Stomach (tissue), 9 donors: ENCODE results near the gene FAM229A. TPM values are rescaled to one million over a fixed set of nuclear protein-coding genes. Genes with fewer than 3 reads are reported as not detected.

Source experiments
- DNase-seq, 2 donors: peaks; one replicate each; pipeline versions ENCODE4 v3.0.0 to v3.0.0-alpha.2; 2013 to 2019
- H3K27ac ChIP-seq, 5 donors: fragments of 200-600 bp in 4 of 5; sonication (generic) in 4 of 5; one replicate each; pipeline ENCODE4 v1.5.1; 2013 to 2019; ENCODE audit warnings: mild to moderate bottlenecking in 1 of 5, moderate library complexity in 1 of 5
- H3K27me3 ChIP-seq, 3 donors: fragments of 200-600 bp; sonication (generic); one replicate each; pipeline ENCODE4 v1.5.1; 2017 to 2019; ENCODE audit warnings: mixed run types in 1 of 3
- H3K36me3 ChIP-seq, 4 donors: fragments of 200-600 bp; sonication (generic); 1 replicate in 3 of 4; 2 replicates in 1 of 4; pipeline ENCODE4 v1.5.1; 2016 to 2019
- H3K4me1 ChIP-seq, 4 donors: fragments of 200-600 bp; sonication (generic); one replicate each; pipeline ENCODE4 v1.5.1; 2016 to 2019
- H3K4me3 ChIP-seq, 4 donors: fragments of 200-600 bp; sonication (generic) in 3 of 4; one replicate each; pipeline ENCODE4 v1.5.1; 2016 to 2019; ENCODE audit warnings: mild to moderate bottlenecking in 1 of 4
- H3K9me3 ChIP-seq, 4 donors: fragments of 200-600 bp; sonication (generic); one replicate each; pipeline ENCODE4 v1.5.1; 2016 to 2019
- EP300 ChIP-seq: sonication (generic); formaldehyde crosslinking; IDR thresholded peaks from one replicate; pipeline ENCODE4 v1.6.1; 2017; ENCODE audit warnings: antibody characterized with exemption
- POLR2A ChIP-seq, 4 donors: fragments of 450-650 bp; IDR thresholded peaks; one replicate each; pipeline ENCODE4 v1.6.1; 2016; ENCODE audit warnings: antibody characterized with exemption in 4 of 4, control low read depth in 2 of 4, mild to moderate bottlenecking in 1 of 4, moderate library complexity in 1 of 4
- POLR2AphosphoS5 ChIP-seq, 3 donors: sonication (generic); formaldehyde crosslinking; IDR thresholded peaks; one replicate each; pipeline ENCODE4 v1.6.1; 2016; ENCODE audit warnings: antibody characterized with exemption in 3 of 3
- WGBS, 5 donors: extraction: QIAGEN DNeasy Blood & Tissue Kit in 3 of 5; methylation state at CpG; one replicate each; pipeline versions ENCODE4 v1.1.5 to v1.1.7; 2013 to 2018; 5-methylcytosine and 5-hydroxymethylcytosine counted together
- intact Hi-C: fragments of 100-400 bp; cut with DNase I; formaldehyde crosslinking; loops from one replicate; pipeline ENCODE4 v1.15.1; 2023; ENCODE audit warnings: low total_unique reads
- polyA plus RNA-seq, 3 donors: library from polyadenylated mRNA; stranded (reverse); fragments of 200-250 nt; gene quantifications; one replicate each; pipeline ENCODE4 v1.2.3, GENCODE V29; 2013
- total RNA-seq, 5 donors: library from RNA; depleted of rRNA; stranded (reverse); fragments of >200 nt; gene quantifications; one replicate each; pipeline versions ENCODE4 v1.1.0 to v1.2.3, GENCODE V29; 2014 to 2016
- TF ChIP-seq, protein P1 (sequence below), 7 experiments: fragments of 450-650 bp in 4 of 7; fragments of 200-600 bp in 3 of 7; sonication (generic) in 3 of 7; IDR thresholded peaks; one replicate each; pipeline ENCODE4 v1.5.1; 2016 to 2019; ENCODE audit warnings: antibody characterized with exemption in 7 of 7, control low read depth in 2 of 7, mild to moderate bottlenecking in 1 of 7
- donor health status: healthy with polysubstance abuse.
- donor health status: Bipolar disorder and iron deficiency.
- donor health status: healthy.

FAM229A gene
- total and polyA plus RNA-seq, 8 donors, result 2.2 to 21.6 (median 8.8) TPM

DNA sequence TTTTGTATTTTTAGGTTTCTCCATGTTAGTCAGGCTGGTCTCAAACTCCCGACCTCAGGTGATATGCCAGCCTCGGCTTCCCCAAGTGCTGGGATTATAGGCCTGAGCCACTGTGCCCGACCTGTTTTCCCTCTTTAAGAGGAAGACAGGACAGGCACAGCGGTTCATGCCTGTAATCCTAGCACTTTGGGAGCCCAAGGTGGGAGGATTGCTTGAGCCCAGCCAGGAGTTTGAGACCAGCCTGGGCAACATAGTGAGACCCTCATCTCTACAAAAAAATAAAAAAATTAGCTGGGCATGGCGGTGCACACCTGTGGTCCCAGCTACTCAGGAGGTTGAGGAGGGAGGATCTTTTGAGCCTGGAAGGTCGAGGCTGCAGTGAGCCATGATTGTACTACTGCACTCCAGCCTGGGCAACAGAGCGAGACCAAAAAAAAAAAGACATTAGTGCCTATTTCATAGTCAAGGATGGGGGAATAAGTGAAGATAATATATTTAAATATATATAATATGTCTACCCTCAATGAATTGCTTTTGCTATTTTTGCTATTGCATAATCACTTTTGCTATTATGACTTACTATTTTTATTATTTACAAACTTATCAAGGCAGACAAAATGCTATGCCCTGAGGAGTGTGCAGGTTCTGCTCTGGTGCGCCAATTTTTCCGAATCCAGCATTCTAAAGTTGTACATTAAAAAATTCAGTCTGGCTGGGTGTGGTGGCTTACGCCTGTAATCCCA is 44.0 kb downstream of the FAM229A start:
- TF ChIP-seq, protein P1, sequence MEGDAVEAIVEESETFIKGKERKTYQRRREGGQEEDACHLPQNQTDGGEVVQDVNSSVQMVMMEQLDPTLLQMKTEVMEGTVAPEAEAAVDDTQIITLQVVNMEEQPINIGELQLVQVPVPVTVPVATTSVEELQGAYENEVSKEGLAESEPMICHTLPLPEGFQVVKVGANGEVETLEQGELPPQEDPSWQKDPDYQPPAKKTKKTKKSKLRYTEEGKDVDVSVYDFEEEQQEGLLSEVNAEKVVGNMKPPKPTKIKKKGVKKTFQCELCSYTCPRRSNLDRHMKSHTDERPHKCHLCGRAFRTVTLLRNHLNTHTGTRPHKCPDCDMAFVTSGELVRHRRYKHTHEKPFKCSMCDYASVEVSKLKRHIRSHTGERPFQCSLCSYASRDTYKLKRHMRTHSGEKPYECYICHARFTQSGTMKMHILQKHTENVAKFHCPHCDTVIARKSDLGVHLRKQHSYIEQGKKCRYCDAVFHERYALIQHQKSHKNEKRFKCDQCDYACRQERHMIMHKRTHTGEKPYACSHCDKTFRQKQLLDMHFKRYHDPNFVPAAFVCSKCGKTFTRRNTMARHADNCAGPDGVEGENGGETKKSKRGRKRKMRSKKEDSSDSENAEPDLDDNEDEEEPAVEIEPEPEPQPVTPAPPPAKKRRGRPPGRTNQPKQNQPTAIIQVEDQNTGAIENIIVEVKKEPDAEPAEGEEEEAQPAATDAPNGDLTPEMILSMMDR (IDR thresholded peaks at IDR 0.05), result no peak
- TF ChIP-seq POLR2AphosphoS5 (IDR thresholded peaks at IDR 0.05), result no peak
- TF ChIP-seq EP300, result no peak
- no peak for TF ChIP-seq POLR2A (IDR thresholded peaks at IDR 0.05)
- no peak overlapping the region for H3K4me3 ChIP-seq
- no peak overlapping the region for H3K27ac ChIP-seq

DNA sequence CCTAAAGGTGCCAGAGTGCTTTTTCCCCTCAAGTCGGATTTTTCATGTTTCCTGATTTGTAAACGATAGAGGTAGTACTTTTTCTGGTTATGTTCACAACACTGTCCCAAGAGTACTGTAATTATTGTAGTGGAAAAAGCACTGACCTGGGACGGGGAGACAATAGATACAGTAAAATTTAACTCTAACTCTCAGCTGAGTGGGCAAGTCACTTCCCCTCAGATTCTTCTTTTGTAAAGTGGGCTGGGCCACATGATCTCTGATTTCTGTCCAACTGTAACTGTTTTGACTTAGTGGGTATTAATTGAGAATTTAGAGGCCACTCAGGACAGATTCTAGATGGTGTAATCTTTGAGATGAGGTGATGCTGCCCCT is 45.4 kb downstream of the FAM229A start:
- Histone ChIP-seq H3K36me3 (peaks cover 10 to 50% (median 43%) of the 10 kb centered on the region in 4 donors), H3K4me3 (no peak overlapping the region), H3K27me3 (no peaks in the 10 kb centered on the region), H3K9me3 (no peaks in the 10 kb centered on the region), H3K4me1 (peaks cover 19 to 39% (median 34%) of the 10 kb centered on the region in 4 donors), H3K27ac (peak overlapping the region in 1 of 5 donors; percentile 79)
- TF ChIP-seq POLR2AphosphoS5 (IDR thresholded peaks at IDR 0.05) (no peak), POLR2A (IDR thresholded peaks at IDR 0.05) (no peak), EP300 (no peak)
- TF ChIP-seq, protein P1 (IDR thresholded peaks at IDR 0.05), result no peak
- intact Hi-C loops, result no loop called here
- no peak for DNase-seq
- 60 to 75% (median 63%) methylated on average over 3 of the region's 3 CpGs for WGBS, 5 donors

More for the DNA sequence above, 44.0 kb downstream of the FAM229A start:
- Histone ChIP-seq H3K4me1 (peaks cover 30 to 53% (median 46%) of the 10 kb centered on the region in 4 donors), H3K27me3 (no peaks in the 10 kb centered on the region), H3K9me3 (no peaks in the 10 kb centered on the region), H3K36me3 (peaks cover 10 to 51% (median 47%) of the 10 kb centered on the region in 4 donors)
- 85 to 93% (median 92%) methylated on average over 10 of the region's 10 CpGs for WGBS, 5 donors
- intact Hi-C loops, result no loop called here
- no peak for DNase-seq

DNA sequence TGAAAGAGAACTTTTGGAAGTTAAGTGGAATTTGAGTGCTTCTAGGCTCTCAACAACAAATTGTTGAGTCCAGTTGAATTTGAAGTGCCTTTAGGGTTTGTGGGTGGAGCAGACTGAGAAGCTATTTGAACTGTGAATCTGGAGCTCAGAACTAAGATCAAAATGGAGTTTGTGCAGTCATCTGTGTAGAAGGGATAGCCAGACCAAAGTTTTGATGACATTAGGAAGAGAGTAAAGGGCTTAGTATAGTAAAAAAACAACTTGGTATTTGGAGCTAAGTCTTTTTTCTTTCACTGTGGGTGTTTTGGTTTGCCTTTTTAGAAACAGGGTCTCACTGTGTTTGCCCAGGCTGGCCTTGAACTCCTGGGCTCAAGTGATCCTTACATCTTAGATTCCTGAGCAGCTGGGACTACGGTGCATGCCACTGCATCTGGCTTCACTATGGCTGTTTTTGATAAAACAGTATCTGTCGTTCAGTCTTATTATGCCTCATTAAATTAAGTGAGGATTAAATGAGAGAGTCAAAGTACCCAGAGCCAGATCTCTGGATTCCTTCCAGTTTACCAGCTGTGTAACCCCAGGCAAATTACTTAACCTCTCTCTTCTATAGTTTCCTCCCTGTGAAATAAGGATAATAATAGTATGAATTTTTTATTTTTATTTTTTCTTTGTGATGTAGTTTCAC is 50.4 kb downstream of the FAM229A start:
- 45 to 59% (median 50%) methylated on average over 2 of the region's 2 CpGs for WGBS, 5 donors
- Histone ChIP-seq H3K36me3 (peaks cover 0 to 21% (median 10%) of the 10 kb centered on the region in 4 donors), H3K4me3 (no peak overlapping the region), H3K9me3 (no peaks in the 10 kb centered on the region), H3K27me3 (no peaks in the 10 kb centered on the region), H3K27ac (no peak overlapping the region), H3K4me1 (peaks cover 32 to 56% (median 44%) of the 10 kb centered on the region in 4 donors)
- TF ChIP-seq, protein P1 (IDR thresholded peaks at IDR 0.05), result no peak
- TF ChIP-seq POLR2AphosphoS5 (IDR thresholded peaks at IDR 0.05) (no peak), EP300 (no peak), POLR2A (IDR thresholded peaks at IDR 0.05) (no peak)
- intact Hi-C loops, result no loop called here
- DNase-seq, result no peak

Other genes with a start within 250 kb of the FAM229A start
- 10 to 100 TPM; 20.6 to 48.1 (median 28.0) TPM for gene TXLNA, start 182.8 kb downstream of the FAM229A start, total RNA-seq
- 10 to 100 TPM in 2 of 3 donors, 1 to 10 TPM in 1; 9.8 to 18.4 (median 12.1) TPM for gene TXLNA, start 182.8 kb downstream of the FAM229A start, polyA plus RNA-seq
- gene CCDC28B, start 161.9 kb downstream of the FAM229A start, total RNA-seq, result 10 to 100 TPM in 1 of 5 donors, 1 to 10 TPM in 1, under 1 TPM in 1, not detected in 2; 0.45 to 27.8 (median 5.3) TPM
- gene CCDC28B, start 161.9 kb downstream of the FAM229A start, polyA plus RNA-seq, result 10 to 100 TPM in 2 of 3 donors, 1 to 10 TPM in 1; 8.7 to 11.8 (median 10.7) TPM
- 1 to 10 TPM in 4 of 5 donors, not detected in 1; 2.3 to 5.5 (median 2.9) TPM for gene IQCC, start 156.8 kb downstream of the FAM229A start, total RNA-seq
- gene IQCC, start 156.8 kb downstream of the FAM229A start, polyA plus RNA-seq, result 1 to 10 TPM; 1.3 to 2.1 (median 1.7) TPM
- not detected for gene DCDC2B, start 153.4 kb downstream of the FAM229A start, total RNA-seq
- not detected for gene DCDC2B, start 153.4 kb downstream of the FAM229A start, polyA plus RNA-seq
- gene TMEM234, start 140.1 kb downstream of the FAM229A start, total RNA-seq, result 100 to 1,000 TPM in 1 of 5 donors, 10 to 100 TPM in 4; 19.1 to 169 (median 27.1) TPM
- 10 to 100 TPM; 11.6 to 14.3 (median 13.4) TPM for gene TMEM234, start 140.1 kb downstream of the FAM229A start, polyA plus RNA-seq
- gene EIF3I, start 140.1 kb downstream of the FAM229A start, total RNA-seq, result 100 to 1,000 TPM in 2 of 5 donors, 10 to 100 TPM in 3; 21.1 to 444 (median 90.1) TPM
- gene EIF3I, start 140.1 kb downstream of the FAM229A start, polyA plus RNA-seq, result 100 to 1,000 TPM; 180 to 245 (median 198) TPM
- gene FAM167B, start 115.3 kb downstream of the FAM229A start, total RNA-seq, result 10 to 100 TPM in 1 of 5 donors, 1 to 10 TPM in 1, not detected in 3; 1.6 to 36.8 TPM
- 1 to 10 TPM; 3.6 to 7.1 (median 4.7) TPM for gene FAM167B, start 115.3 kb downstream of the FAM229A start, polyA plus RNA-seq
- gene LCK, start 111.2 kb downstream of the FAM229A start, total RNA-seq, result 1 to 10 TPM in 4 of 5 donors, under 1 TPM in 1; 0.58 to 6.4 (median 2.0) TPM
- gene LCK, start 111.2 kb downstream of the FAM229A start, polyA plus RNA-seq, result 1 to 10 TPM; 1.5 to 4.1 (median 2.3) TPM
- gene HDAC1, start 70.4 kb downstream of the FAM229A start, total RNA-seq, result 100 to 1,000 TPM in 1 of 5 donors, 10 to 100 TPM in 4; 62.0 to 143 (median 77.0) TPM
- gene HDAC1, start 70.4 kb downstream of the FAM229A start, polyA plus RNA-seq, result 100 to 1,000 TPM in 1 of 3 donors, 10 to 100 TPM in 2; 50.7 to 113 (median 57.1) TPM
- 10 to 100 TPM in 4 of 5 donors, 1 to 10 TPM in 1; 7.6 to 99.4 (median 22.9) TPM for gene MARCKSL1, start 26.3 kb downstream of the FAM229A start, total RNA-seq
- gene MARCKSL1, start 26.3 kb downstream of the FAM229A start, polyA plus RNA-seq, result 100 to 1,000 TPM in 1 of 3 donors, 10 to 100 TPM in 2; 46.4 to 100 (median 95.3) TPM
- gene TSSK3, start 54 bp upstream of the FAM229A start, total RNA-seq, result under 1 TPM in 1 of 5 donors, not detected in 4; 0.92 TPM
- under 1 TPM in 1 of 3 donors, not detected in 2; 0.43 TPM for gene TSSK3, start 54 bp upstream of the FAM229A start, polyA plus RNA-seq
- 100 to 1,000 TPM in 1 of 5 donors, 10 to 100 TPM in 4; 35.9 to 126 (median 57.6) TPM for gene BSDC1, start 32.0 kb upstream of the FAM229A start, total RNA-seq
- gene BSDC1, start 32.0 kb upstream of the FAM229A start, polyA plus RNA-seq, result 10 to 100 TPM; 23.8 to 39.0 (median 36.8) TPM
- under 1 TPM in 2 of 5 donors, not detected in 3; under 0.01 to 0.37 TPM for gene ZBTB8B, start 102.6 kb upstream of the FAM229A start, total RNA-seq
- under 1 TPM in 1 of 3 donors, not detected in 2; 0.15 TPM for gene ZBTB8B, start 102.6 kb upstream of the FAM229A start, polyA plus RNA-seq
- gene ZBTB8A, start 176.9 kb upstream of the FAM229A start, total RNA-seq, result 10 to 100 TPM in 1 of 5 donors, 1 to 10 TPM in 2, under 1 TPM in 2; 0.58 to 23.9 (median 6.5) TPM
- 1 to 10 TPM; 1.6 to 4.1 (median 2.1) TPM for gene ZBTB8A, start 176.9 kb upstream of the FAM229A start, polyA plus RNA-seq